Stimulated activated CD4-positive, alpha-beta T cell treated with anti-CD3 and anti-CD28 coated beads, Interleukin-15, amount 100 ng/mL, for 48 hours (primary cell): Measurements from ENCODE around the gene TUBB8B.
"Not testable (repeated sequence)": the region's sequence is repeated elsewhere in the genome, so short reads cannot be mapped to it uniquely, and the experiment has no call there.

Experiments
- DNase-seq, 2 donors: peaks; one replicate each; pipeline ENCODE4 v3.0.0-alpha.2; 2020; ENCODE audit warnings: low read depth in 2 of 2

Gene TUBB8B

GRCh38 chr18:49176-49665 is at the start of gene TUBB8B:
Gene TUBB8B (minus strand): TSS chr18:49615. CDS start chr18:49557, 58 bp downstream.
- DNase-seq: not testable (repeated sequence)

GRCh38 chr18:97252-97914 is 48.0 kb upstream of the TUBB8B start:
- peak; percentile 37 to 44 for DNase-seq

GRCh38 chr18:96767-97131 is 47.3 kb upstream of the TUBB8B start:
- DNase-seq: not testable (repeated sequence)

GRCh38 chr18:96101-96766 is 46.8 kb upstream of the TUBB8B start:
- not testable (repeated sequence) for DNase-seq

- not testable (repeated sequence) for DNase-seq
Observed at GRCh38 chr18:95580-95979, 46.2 kb upstream of the TUBB8B start.

GRCh38 chr18:93897-94408 is 44.5 kb upstream of the TUBB8B start:
- DNase-seq: not testable (repeated sequence)

GRCh38 chr18:91561-91960 is 42.1 kb upstream of the TUBB8B start:
- not testable (repeated sequence) for DNase-seq

- DNase-seq: not testable (repeated sequence)
Observed at GRCh38 chr18:90396-91193, 41.2 kb upstream of the TUBB8B start.

- DNase-seq: not testable (repeated sequence)
Observed at GRCh38 chr18:89124-89523, 39.7 kb upstream of the TUBB8B start.

- not testable (repeated sequence) for DNase-seq
Observed at GRCh38 chr18:84801-85200, 35.4 kb upstream of the TUBB8B start.

GRCh38 chr18:82626-83209 is 33.3 kb upstream of the TUBB8B start:
- not testable (repeated sequence) for DNase-seq

- not testable (repeated sequence) for DNase-seq
Observed at GRCh38 chr18:80881-81280, 31.5 kb upstream of the TUBB8B start.

- DNase-seq: not testable (repeated sequence)
Observed at GRCh38 chr18:80202-80601, 30.8 kb upstream of the TUBB8B start.

GRCh38 chr18:75525-76160 is 26.2 kb upstream of the TUBB8B start:
- DNase-seq: not testable (repeated sequence)

- not testable (repeated sequence) for DNase-seq
Observed at GRCh38 chr18:73181-73777, 23.9 kb upstream of the TUBB8B start.

GRCh38 chr18:67701-68100 is 18.3 kb upstream of the TUBB8B start:
- DNase-seq: not testable (repeated sequence)

GRCh38 chr18:64279-64678 is 14.9 kb upstream of the TUBB8B start:
- not testable (repeated sequence) for DNase-seq

GRCh38 chr18:63656-64055 is 14.2 kb upstream of the TUBB8B start:
- not testable (repeated sequence) for DNase-seq

GRCh38 chr18:54388-54787 is 5.0 kb upstream of the TUBB8B start:
- DNase-seq: not testable (repeated sequence)

- not testable (repeated sequence) for DNase-seq
Observed at GRCh38 chr18:48696-49095, 719 bp downstream of the TUBB8B start.

GRCh38 chr18:13177-13576 is 36.2 kb downstream of the TUBB8B start:
- not testable (repeated sequence) for DNase-seq
